Vagina (tissue), 2 donors: Measurements from ENCODE around the gene LAMA2. TPM values are rescaled to one million over a fixed set of nuclear protein-coding genes. Genes with fewer than 3 reads are reported as not detected.

Source experiments
- DNase-seq, 2 donors: peaks; one replicate each; pipeline ENCODE4 v3.0.0-alpha.2; 2017; ENCODE audit errors: extremely low spot score in 2 of 2
- H3K27ac ChIP-seq: fragments of 200-600 bp; sonication (generic); one replicate; pipeline ENCODE4 v1.5.1; 2019
- H3K27me3 ChIP-seq: fragments of 200-600 bp; sonication (generic); one replicate; pipeline ENCODE4 v1.5.1; 2019
- H3K36me3 ChIP-seq, 2 donors: fragments of 200-600 bp; sonication (generic); one replicate each; pipeline ENCODE4 v1.5.1; 2017 to 2019
- H3K4me1 ChIP-seq: fragments of 200-600 bp; sonication (generic); one replicate; pipeline ENCODE4 v1.5.1; 2019
- H3K4me3 ChIP-seq, 2 donors: fragments of 200-600 bp; sonication (generic); 1 replicate in 1 of 2; 2 replicates in 1 of 2; pipeline ENCODE4 v1.5.1; 2016 to 2019
- H3K9me3 ChIP-seq: fragments of 200-600 bp; sonication (generic); one replicate; pipeline ENCODE4 v1.5.1; 2019
- CTCF ChIP-seq, 3 experiments: fragments of 450-650 bp in 2 of 3; fragments of 200-600 bp in 1 of 3; sonication (generic) in 1 of 3; IDR thresholded peaks; one replicate each; pipeline ENCODE4 v1.5.1; 2017 to 2019; ENCODE audit warnings: antibody characterized with exemption in 3 of 3, mild to moderate bottlenecking in 2 of 3, moderate library complexity in 2 of 3
- POLR2A ChIP-seq, 2 donors: fragments of 450-650 bp; IDR thresholded peaks; one replicate each; pipeline ENCODE4 v1.6.1; 2017; ENCODE audit warnings: antibody characterized with exemption in 2 of 2, mild to moderate bottlenecking in 2 of 2, moderate library complexity in 2 of 2
- POLR2AphosphoS5 ChIP-seq, 2 donors: sonication (generic); formaldehyde crosslinking; IDR thresholded peaks; one replicate each; pipeline ENCODE4 v1.9.0; 2017; ENCODE audit warnings: antibody characterized with exemption in 2 of 2, mild to moderate bottlenecking in 2 of 2, low read depth in 1 of 2; ENCODE audit not compliant: insufficient read depth in 1 of 2
- intact Hi-C: fragments of 100-400 bp; cut with DNase I; formaldehyde crosslinking; loops from one replicate; pipeline ENCODE4 v1.15.1; 2023
- total RNA-seq: library from RNA; depleted of rRNA; stranded (reverse); fragments of >200 nt; gene quantifications from one replicate; pipeline ENCODE4 v1.2.3, GENCODE V29; 2016

The LAMA2 gene
- total RNA-seq, 1 donor from 2014 or later: 91.1 TPM

- Histone ChIP-seq H3K27ac (no peak overlapping the region), H3K4me3 (no peak overlapping the region)
- intact Hi-C loops: no loop called here
Measured at GRCh38 chr6:129270450-129270849, 387.5 kb downstream of the LAMA2 start.

DNA sequence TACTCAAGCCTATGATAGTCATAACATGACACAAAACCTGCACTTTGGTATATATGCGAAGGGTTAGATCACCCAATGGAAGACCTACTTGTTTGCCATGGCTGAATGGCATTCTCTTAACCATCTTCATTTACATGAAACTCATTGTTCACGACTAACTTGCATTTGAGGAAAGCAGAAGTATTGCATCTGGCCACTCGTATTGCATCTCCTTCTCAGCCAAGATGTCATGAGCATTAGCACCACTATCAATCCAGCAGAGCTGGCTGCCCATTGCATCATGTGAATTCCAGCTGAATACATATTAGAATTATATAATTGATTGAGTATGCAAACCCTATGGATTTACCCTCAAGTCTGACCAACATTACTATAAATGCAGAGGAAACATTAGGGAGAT is 390.2 kb downstream of the LAMA2 start:
- TF ChIP-seq POLR2AphosphoS5 (IDR thresholded peaks at IDR 0.05; ENCODE audit: insufficient read depth in 1 of 2, low read depth in 1 of 2): no peak
- TF ChIP-seq POLR2A (IDR thresholded peaks at IDR 0.05): no peak
- no peak for TF ChIP-seq CTCF (IDR thresholded peaks at IDR 0.05)
- Histone ChIP-seq H3K27me3 (no peaks in the 10 kb centered on the region), H3K4me3 (no peak overlapping the region), H3K4me1 (no peaks in the 10 kb centered on the region), H3K27ac (no peak overlapping the region), H3K36me3 (no peaks in the 10 kb centered on the region), H3K9me3 (no peaks in the 10 kb centered on the region)
- intact Hi-C loops: no loop called here
- DNase-seq: no peak

More at GRCh38 chr6:129270450-129270849, 387.5 kb downstream of the LAMA2 start:
- no peaks in the 10 kb centered on the region for H3K36me3 ChIP-seq
- H3K9me3 ChIP-seq: no peaks in the 10 kb centered on the region
- DNase-seq: no peak
- no peaks in the 10 kb centered on the region for H3K27me3 ChIP-seq
- no peak for TF ChIP-seq POLR2A (IDR thresholded peaks at IDR 0.05)
- TF ChIP-seq CTCF (IDR thresholded peaks at IDR 0.05): no peak
- TF ChIP-seq POLR2AphosphoS5 (IDR thresholded peaks at IDR 0.05; ENCODE audit: insufficient read depth in 1 of 2, low read depth in 1 of 2): no peak
- H3K4me1 ChIP-seq: no peaks in the 10 kb centered on the region

DNA sequence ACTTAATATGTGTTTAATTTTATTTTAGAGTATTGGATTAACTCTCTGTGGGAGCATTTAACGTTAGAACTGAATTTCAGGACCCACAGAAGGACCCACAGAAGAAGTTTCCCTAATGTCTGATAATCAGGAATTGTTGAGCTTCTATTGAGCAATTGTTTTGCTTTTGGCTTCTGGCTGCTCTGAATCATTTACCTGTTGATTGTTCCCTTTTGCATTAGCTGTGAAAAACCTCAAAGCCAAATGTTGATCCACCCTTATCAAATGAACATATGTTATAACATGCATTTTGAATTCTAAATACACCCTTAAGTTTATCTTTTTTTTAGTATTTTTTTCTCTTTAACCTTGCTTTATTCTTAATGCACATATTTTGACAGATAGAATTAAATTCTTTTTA is 393.5 kb downstream of the LAMA2 start:
- H3K9me3 ChIP-seq: no peaks in the 10 kb centered on the region
- intact Hi-C loops: no loop called here
- H3K4me1 ChIP-seq: no peaks in the 10 kb centered on the region
- no peak for DNase-seq
- H3K36me3 ChIP-seq: no peaks in the 10 kb centered on the region
- no peak overlapping the region for H3K27ac ChIP-seq
- TF ChIP-seq POLR2AphosphoS5 (IDR thresholded peaks at IDR 0.05; ENCODE audit: insufficient read depth in 1 of 2, low read depth in 1 of 2): no peak
- TF ChIP-seq POLR2A (IDR thresholded peaks at IDR 0.05): no peak
- no peaks in the 10 kb centered on the region for H3K27me3 ChIP-seq
- H3K4me3 ChIP-seq: no peak overlapping the region

DNA sequence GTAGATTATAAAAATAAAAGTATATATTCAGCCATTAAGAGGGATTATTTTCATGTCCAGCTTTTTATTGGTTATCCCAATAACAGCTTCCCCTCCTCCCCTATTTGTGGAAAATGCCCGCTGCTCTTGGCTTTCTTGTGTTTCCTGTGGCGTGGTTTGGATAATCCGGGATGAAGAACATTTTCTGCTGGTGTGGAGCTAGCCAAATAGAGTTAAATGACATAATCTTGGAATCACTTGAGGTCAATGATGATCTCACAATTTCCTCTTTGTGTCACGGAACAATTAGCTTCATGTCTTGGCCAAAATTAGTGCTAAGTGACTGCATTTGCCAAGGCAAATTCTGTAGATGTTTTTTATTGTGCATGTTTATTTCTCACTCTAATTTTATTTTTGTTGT is 394.0 kb downstream of the LAMA2 start:
- Histone ChIP-seq H3K27ac (no peak overlapping the region), H3K9me3 (no peaks in the 10 kb centered on the region), H3K4me3 (no peak overlapping the region), H3K4me1 (no peaks in the 10 kb centered on the region), H3K27me3 (no peaks in the 10 kb centered on the region), H3K36me3 (no peaks in the 10 kb centered on the region)
- intact Hi-C loops: no loop called here
- TF ChIP-seq POLR2AphosphoS5 (IDR thresholded peaks at IDR 0.05; ENCODE audit: insufficient read depth in 1 of 2, low read depth in 1 of 2): no peak
- TF ChIP-seq POLR2A (IDR thresholded peaks at IDR 0.05): no peak
- TF ChIP-seq CTCF (IDR thresholded peaks at IDR 0.05): no peak
- DNase-seq: no peak

- intact Hi-C loops: no loop called here
- H3K27ac ChIP-seq: no peak overlapping the region
- H3K9me3 ChIP-seq: no peaks in the 10 kb centered on the region
- H3K36me3 ChIP-seq: no peaks in the 10 kb centered on the region
- no peak for DNase-seq
- no peak for TF ChIP-seq POLR2A (IDR thresholded peaks at IDR 0.05)
- no peak for TF ChIP-seq CTCF (IDR thresholded peaks at IDR 0.05)
- TF ChIP-seq POLR2AphosphoS5 (IDR thresholded peaks at IDR 0.05; ENCODE audit: insufficient read depth in 1 of 2, low read depth in 1 of 2): no peak
- no peak overlapping the region for H3K4me3 ChIP-seq
- no peaks in the 10 kb centered on the region for H3K4me1 ChIP-seq
- H3K27me3 ChIP-seq: no peaks in the 10 kb centered on the region
Measured at GRCh38 chr6:129279343-129280292, 396.7 kb downstream of the LAMA2 start.
